Esophagus muscularis mucosa (tissue), 4 donors: Measurements from ENCODE around the gene PRSS36. TPM values are rescaled to one million over a fixed set of nuclear protein-coding genes. Genes with fewer than 3 reads are reported as not detected.
A peak's percentile ranks its signal among the peaks of the same experiment; 100 is the strongest.

Source experiments
- DNase-seq: peaks from one replicate; pipeline ENCODE4 v3.0.0-alpha.2; 2017; ENCODE audit errors: extremely low spot score
- H3K27ac ChIP-seq, 4 donors: fragments of 200-600 bp; sonication (generic); replicated peaks in 1 of 4; 1 replicate in 3 of 4; 2 replicates in 1 of 4; pipeline ENCODE4 v1.5.1; 2016 to 2019; ENCODE audit warnings: mild to moderate bottlenecking in 1 of 4
- H3K27me3 ChIP-seq, 4 donors: fragments of 200-600 bp; sonication (generic); one replicate each; pipeline versions ENCODE4 v1.5.1 to v1.6.0; 2016 to 2019
- H3K36me3 ChIP-seq, 4 donors: fragments of 200-600 bp; sonication (generic); one replicate each; pipeline ENCODE4 v1.5.1; 2016 to 2019
- H3K4me1 ChIP-seq, 4 donors: fragments of 200-600 bp; sonication (generic); one replicate each; pipeline ENCODE4 v1.5.1; 2016 to 2019
- H3K4me3 ChIP-seq, 4 donors: fragments of 200-600 bp; sonication (generic); 1 replicate in 2 of 4; 2 replicates in 2 of 4; pipeline ENCODE4 v1.5.1; 2016 to 2019; ENCODE audit warnings: mild to moderate bottlenecking in 4 of 4, moderate library complexity in 1 of 4
- H3K9me3 ChIP-seq, 4 donors: fragments of 200-600 bp; sonication (generic); 1 replicate in 3 of 4; 2 replicates in 1 of 4; pipeline ENCODE4 v1.5.1; 2016 to 2019
- CTCF ChIP-seq, 3 experiments: fragments of 200-600 bp in 2 of 3; fragments of 450-650 bp in 1 of 3; sonication (generic) in 2 of 3; IDR thresholded peaks; one replicate each; pipeline ENCODE4 v1.5.1; 2017 to 2019; ENCODE audit warnings: antibody characterized with exemption in 3 of 3, mild to moderate bottlenecking in 2 of 3, moderate library complexity in 1 of 3
- EP300 ChIP-seq: sonication (generic); formaldehyde crosslinking; IDR thresholded peaks from one replicate; pipeline ENCODE4 v1.6.1; 2017; ENCODE audit warnings: antibody characterized with exemption
- POLR2A ChIP-seq: fragments of 450-650 bp; IDR thresholded peaks from one replicate; pipeline ENCODE4 v1.6.1; 2017; ENCODE audit warnings: antibody characterized with exemption, moderate library complexity, mild to moderate bottlenecking, low read depth
- POLR2AphosphoS5 ChIP-seq, 2 donors: sonication (generic); formaldehyde crosslinking; IDR thresholded peaks; one replicate each; pipeline ENCODE4 v1.6.1; 2017; ENCODE audit warnings: antibody characterized with exemption in 2 of 2
- WGBS: methylation state at CpG from one replicate; pipeline ENCODE4 v1.1.5; 2018; 5-methylcytosine and 5-hydroxymethylcytosine counted together
- intact Hi-C: fragments of 100-400 bp; cut with DNase I; formaldehyde crosslinking; loops from one replicate; pipeline ENCODE4 v1.15.1; 2023
- total RNA-seq, 4 donors: library from RNA; depleted of rRNA; stranded (reverse); fragments of >200 nt; gene quantifications; one replicate each; pipeline versions ENCODE4 v1.1.0 to v1.2.1, GENCODE V29; 2016

Gene PRSS36
- total RNA-seq, 4 donors from 2014 or later: 2.7 to 8.4 (median 5.1) TPM

- no peaks in the 10 kb centered on the region for H3K9me3 ChIP-seq
- TF ChIP-seq CTCF (IDR thresholded peaks at IDR 0.05): no peak
- no peak for TF ChIP-seq POLR2AphosphoS5 (IDR thresholded peaks at IDR 0.05)
- no peak for TF ChIP-seq POLR2A
- no peak for TF ChIP-seq EP300
- no peaks in the 10 kb centered on the region for H3K27me3 ChIP-seq
- H3K4me3 ChIP-seq: no peak overlapping the region
- no peak overlapping the region for H3K27ac ChIP-seq
- WGBS: 65% methylated on average over 10 of the region's 10 CpGs
- peaks cover 47 to 65% (median 63%) of the 10 kb centered on the region in 4 donors for H3K36me3 ChIP-seq
- H3K4me1 ChIP-seq: peaks cover 29 to 45% (median 44%) of the 10 kb centered on the region in 4 donors
- DNase-seq: no peak
- intact Hi-C loops: no loop called here
Measured at GRCh38 chr16:31183432-31184428, 33.9 kb upstream of the PRSS36 start.

GRCh38 chr16:31182391-31182790, 32.5 kb upstream of the PRSS36 start:
- intact Hi-C loops: no loop called here
- peak overlapping the region; percentile 80 to 99 (median 88) for H3K4me3 ChIP-seq

GRCh38 chr16:31181102-31181830, 31.4 kb upstream of the PRSS36 start:
- peak overlapping the region; percentile 95 to 99 (median 96) for H3K27ac ChIP-seq
- H3K4me3 ChIP-seq: peak overlapping the region; percentile 80 to 99 (median 88)
- peaks cover 29 to 48% (median 42%) of the 10 kb centered on the region in 4 donors for H3K4me1 ChIP-seq
- 8% methylated on average over 26 of the region's 31 CpGs for WGBS
- H3K36me3 ChIP-seq: peaks cover 25 to 41% (median 39%) of the 10 kb centered on the region in 4 donors
- H3K9me3 ChIP-seq: no peaks in the 10 kb centered on the region
- TF ChIP-seq EP300 (no peak), POLR2A (no peak), POLR2AphosphoS5 (IDR thresholded peaks at IDR 0.05) (no peak), CTCF (IDR thresholded peaks at IDR 0.05) (no peak)
- H3K27me3 ChIP-seq: no peaks in the 10 kb centered on the region
- DNase-seq: no peak
- intact Hi-C loops: no loop called here

More at GRCh38 chr16:31182391-31182790, 32.5 kb upstream of the PRSS36 start:
- WGBS: 20% methylated on average over 7 of the region's 7 CpGs
- TF ChIP-seq POLR2A (no peak), POLR2AphosphoS5 (IDR thresholded peaks at IDR 0.05) (no peak), EP300 (no peak), CTCF (IDR thresholded peaks at IDR 0.05) (no peak)
- Histone ChIP-seq H3K27me3 (no peaks in the 10 kb centered on the region), H3K9me3 (no peaks in the 10 kb centered on the region), H3K4me1 (peaks cover 29 to 48% (median 45%) of the 10 kb centered on the region in 4 donors), H3K36me3 (peaks cover 36 to 52% (median 50%) of the 10 kb centered on the region in 4 donors), H3K27ac (peak overlapping the region in 2 of 4 donors; percentile 4 to 97)
- DNase-seq: no peak

- Histone ChIP-seq H3K36me3 (peaks cover 12 to 27% (median 25%) of the 10 kb centered on the region in 4 donors), H3K4me1 (peaks cover 29 to 48% (median 42%) of the 10 kb centered on the region in 4 donors), H3K9me3 (no peaks in the 10 kb centered on the region), H3K27me3 (no peaks in the 10 kb centered on the region), H3K27ac (peak within 1 kb of the TSS; percentile 95 to 99 (median 96)), H3K4me3 (peak within 1 kb of the TSS; percentile 80 to 99 (median 88))
- WGBS: 0% methylated on average over 3 of the region's 69 CpGs
- TF ChIP-seq CTCF (IDR thresholded peaks at IDR 0.05): no peak
- peak; percentile 99 for TF ChIP-seq POLR2A
- peak; percentile 99 to 100 for TF ChIP-seq POLR2AphosphoS5 (IDR thresholded peaks at IDR 0.05)
- no peak for TF ChIP-seq EP300
- peak; percentile 98 for DNase-seq
- intact Hi-C loops: loop anchor here (5.0 kb wide), 1 partner anchor 262 kb away; the partner anchor contains the start of gene ZNF843
Measured at GRCh38 chr16:31179747-31180459, 30.0 kb upstream of the PRSS36 start, which contains the start of gene FUS. FUS (plus strand) TSS chr16:31180139; CDS start chr16:31180215, 76 bp downstream.
